Globus pallidus (tissue), 1 donor: ENCODE measurements around the gene RSPH1.

ENCODE experiments used
- DNase-seq: peaks from one replicate; pipeline ENCODE4 v3.0.0-alpha.2; 2015; ENCODE audit warnings: low spot score

RSPH1 gene

GRCh38 chr21:42446531-42446930 lies 49.5 kb downstream of the RSPH1 start:
- DNase-seq = no peak

DNA sequence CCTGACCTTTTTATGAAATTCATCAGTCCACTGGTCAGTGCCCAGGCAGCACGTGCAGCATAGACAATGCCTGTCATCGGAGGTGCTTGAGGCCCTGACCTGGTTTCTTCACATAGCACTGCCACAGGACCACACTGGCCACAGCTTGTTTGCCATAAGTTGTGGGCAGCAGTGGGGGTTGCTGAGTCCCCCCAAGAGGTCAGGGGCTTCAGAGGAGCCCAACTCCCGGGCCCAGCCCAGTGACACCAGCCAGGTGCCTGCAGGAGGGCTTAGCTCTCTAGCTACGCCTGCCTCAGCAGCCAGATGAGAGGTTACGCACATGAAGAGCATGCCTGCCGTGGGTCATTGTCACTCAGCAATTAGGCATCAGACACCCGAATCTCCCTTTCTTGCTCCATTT lies 50.7 kb downstream of the RSPH1 start:
- DNase-seq = no peak

GRCh38 chr21:42444745-42445059 lies 51.3 kb downstream of the RSPH1 start:
- DNase-seq = no peak

DNA sequence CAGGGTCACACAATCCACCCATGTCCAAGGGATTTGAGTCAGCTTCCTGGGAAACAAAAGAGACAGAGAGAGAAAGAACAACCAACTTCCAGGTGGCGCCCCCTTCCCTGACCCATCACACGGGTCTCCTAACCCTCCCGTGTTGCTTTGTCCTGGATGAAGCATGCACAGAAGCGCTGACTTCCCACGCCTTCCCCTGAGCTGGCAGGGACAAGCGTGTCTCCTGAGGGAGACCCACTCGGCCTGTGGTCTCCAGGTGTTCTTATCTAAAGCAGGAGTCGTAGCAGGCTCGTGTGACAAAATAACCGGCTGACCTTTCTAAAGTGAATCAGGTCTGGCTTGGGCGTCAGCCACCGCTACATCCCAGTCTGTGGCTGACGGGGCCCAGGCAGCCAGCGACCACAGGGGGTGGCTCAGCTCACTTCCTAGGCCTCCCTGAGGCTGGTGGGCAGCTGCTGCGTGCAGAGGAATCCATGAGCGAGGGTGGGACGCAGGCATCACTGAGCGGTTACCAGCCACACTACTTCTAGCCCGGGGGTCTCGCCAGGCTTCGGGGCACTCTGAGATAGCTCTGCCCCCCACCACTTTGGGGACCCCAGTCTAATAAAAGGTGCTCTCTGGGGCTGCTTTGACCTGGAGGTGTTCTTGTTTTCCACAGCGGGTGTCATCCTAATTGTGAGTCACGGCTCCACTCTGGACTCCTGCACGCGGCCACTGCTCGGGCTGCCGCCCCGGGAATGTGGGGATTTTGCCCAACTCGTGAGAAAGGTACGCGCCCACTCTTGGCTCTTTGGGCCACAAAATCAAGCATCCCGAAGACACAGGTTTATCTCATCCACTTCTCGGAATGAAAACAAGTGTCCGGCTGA lies 51.9 kb downstream of the RSPH1 start:
- no peak for DNase-seq

DNA sequence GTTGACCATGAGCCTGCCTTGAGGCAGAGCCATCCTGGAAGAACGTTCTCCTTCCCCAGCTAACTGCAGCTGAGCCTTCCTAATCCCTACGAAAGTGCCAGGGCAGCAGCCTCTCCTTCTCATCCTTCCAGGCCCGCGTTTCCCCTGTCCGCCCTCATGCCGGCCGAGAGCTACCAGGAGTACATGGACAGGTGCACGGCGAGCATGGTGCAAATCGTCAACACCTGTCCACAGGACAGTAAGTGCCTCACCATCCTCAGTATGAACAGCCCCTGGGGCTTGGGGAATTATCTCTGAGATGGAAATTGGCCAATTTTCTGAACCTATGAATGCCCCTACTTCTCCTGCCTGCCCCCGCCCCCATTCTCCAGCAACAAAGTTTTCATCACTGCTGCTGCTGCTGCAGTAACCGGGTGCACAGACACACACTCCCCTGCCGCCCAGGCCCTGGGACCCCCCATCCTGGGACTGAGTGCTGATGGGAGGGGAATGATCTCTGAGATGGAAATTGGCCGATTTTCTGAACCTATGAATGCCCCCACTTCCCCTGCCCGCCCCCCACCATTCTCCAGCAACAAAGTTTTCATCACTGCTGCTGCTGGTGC lies 52.7 kb downstream of the RSPH1 start:
- DNase-seq = no peak

GRCh38 chr21:42441963-42442362 lies 54.1 kb downstream of the RSPH1 start:
- DNase-seq = no peak

DNA sequence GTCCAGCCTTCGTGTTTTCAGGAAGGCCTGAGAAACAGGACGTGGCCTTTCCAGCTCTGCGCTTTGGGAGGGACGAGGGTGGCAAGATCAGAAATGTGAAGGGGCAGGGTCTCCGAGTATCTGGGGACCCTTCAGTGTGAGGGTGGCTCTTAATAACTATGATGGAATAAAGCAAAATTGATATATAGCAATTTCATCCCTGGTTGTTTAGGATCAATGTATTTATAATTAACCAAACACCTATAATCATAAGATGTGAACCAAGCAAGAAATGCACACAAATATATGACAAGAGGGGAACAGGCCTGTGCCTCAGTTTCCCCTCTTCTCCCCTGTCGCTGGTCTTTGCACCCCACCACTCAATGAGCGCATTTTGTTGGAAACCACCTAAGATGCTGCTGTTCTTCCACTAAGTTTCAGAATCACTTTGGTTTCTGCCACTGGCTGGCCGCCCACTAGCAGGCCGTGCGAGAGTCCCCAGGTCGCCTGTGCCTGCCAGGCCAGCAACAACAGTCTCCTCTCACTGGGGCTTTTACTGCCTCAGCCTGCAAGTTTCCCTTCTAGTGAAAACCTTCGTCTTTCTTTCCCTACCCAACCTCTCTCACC lies 55.7 kb downstream of the RSPH1 start:
- no peak for DNase-seq

DNA sequence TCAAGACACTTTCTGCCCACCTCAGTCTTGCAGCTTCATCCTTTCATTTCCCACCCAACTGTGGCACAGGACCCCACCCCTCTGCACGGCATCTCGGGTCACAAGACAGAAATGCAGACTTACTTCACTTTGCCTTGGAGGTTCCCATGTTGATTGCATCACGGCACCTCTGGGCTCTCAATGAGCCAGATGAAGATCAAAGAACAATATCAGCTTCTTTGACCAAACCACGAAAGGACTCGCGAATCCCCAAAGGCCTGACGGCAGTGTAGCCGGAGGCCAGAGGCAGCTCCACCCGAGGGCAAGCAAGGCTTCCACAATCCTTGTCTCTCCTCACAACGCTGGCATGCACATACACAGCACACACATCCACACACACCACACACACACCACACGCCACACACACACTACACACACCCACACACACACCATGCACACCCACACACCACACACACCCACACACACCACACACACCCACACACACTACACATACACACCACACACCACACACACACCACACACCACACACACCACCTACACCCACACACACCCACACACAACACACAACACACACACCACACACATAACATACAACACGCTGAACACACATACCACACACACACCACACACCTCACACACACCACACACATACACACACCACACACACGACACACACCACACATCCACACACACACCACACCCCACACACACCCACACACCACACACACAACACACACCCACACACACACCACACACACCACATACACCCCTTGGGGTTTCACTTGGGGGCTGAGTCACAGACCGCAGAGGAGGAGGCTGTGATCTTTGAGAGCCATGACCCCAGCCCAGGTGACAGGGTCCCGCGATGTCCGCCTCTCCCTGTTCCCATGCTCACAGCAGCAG lies 56.5 kb downstream of the RSPH1 start:
- no peak for DNase-seq

DNA sequence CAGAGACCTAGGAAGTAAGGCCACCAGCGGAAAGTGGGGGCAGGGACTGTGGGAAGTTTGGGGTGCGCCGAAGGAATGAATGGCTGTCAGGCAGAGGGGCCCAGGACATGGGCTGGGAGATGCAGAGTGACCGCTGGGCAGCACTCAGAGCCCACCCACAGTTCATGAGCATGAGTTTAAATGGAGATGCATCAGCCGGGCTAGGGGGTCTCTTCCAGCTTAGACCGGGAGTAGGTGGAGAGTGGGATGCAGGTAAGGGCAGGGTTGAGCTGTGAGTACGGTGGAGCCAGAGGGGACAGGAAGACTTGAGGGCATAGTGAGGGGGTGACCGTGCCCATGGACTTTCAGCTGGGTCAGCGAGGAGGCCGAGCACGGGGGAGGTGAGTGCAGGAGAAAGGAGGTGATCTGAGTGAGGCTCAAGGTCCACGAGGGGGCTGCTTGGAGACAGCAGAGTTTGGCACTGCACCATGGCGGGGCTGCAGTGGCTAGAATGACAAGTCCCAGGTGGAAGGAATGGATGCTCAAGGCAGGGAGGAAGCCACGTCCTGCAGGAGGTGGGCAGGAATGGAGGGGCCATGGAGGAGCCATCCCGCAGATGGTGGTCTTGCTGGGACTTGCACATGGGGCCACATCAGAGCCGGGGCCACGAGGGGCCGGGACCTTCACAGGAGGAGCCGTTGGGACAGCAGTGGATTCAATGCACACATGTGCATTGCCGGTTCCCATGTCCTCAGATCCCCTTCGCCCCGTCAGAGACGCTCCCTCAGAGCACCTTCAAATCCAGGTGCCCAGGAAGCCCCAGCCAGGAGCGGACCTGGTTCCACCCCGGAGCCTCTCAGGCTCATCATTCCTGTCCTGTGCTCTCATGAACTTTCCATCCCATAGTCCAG lies 57.5 kb downstream of the RSPH1 start:
- no peak for DNase-seq

DNA sequence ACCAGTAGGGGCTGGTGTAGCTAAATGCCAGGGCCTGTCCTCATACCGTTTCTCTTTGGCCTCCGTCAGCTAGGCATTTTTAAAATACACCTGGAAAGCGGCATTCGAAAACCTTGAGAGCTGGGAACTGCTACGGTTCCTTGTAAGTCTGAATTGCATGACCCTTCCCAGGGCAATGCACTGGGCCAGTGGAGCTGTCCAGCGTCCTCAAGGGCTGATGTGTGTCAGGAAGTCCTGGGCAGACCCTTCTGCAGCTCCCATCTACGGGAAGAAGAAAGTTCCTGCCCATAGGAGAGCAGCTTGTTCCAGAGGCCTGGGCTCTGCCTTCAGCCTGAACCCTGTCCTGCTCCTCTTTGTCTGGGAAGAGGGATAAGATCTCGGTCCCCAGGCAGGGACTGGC lies 58.2 kb downstream of the RSPH1 start:
- no peak for DNase-seq

- no peak for DNase-seq
Measured at GRCh38 chr21:42436914-42437313, 59.1 kb downstream of the RSPH1 start.

DNA sequence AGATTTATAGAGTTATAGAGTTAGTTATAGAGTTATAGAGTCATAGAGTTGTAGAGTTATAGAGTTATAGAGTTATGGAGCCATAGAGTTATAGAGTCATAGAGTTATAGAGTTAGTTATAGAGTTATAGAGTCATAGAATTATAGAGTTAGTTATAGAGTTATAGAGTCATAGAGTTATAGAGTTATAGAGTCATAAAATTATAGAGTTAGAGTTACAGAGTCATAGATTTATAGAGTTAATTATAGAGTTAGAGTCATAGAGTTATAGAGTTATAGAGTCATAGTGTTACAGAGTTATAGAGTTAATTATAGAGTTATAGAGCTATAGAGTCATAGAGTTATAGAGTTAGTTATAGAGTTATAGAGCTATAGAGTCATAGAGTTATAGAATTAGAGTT lies 60.2 kb downstream of the RSPH1 start:
- DNase-seq = no peak

- no peak for DNase-seq
Measured at GRCh38 chr21:42435401-42435800, 60.6 kb downstream of the RSPH1 start.

- DNase-seq = no peak
Measured at GRCh38 chr21:42434884-42435283, 61.1 kb downstream of the RSPH1 start.

DNA sequence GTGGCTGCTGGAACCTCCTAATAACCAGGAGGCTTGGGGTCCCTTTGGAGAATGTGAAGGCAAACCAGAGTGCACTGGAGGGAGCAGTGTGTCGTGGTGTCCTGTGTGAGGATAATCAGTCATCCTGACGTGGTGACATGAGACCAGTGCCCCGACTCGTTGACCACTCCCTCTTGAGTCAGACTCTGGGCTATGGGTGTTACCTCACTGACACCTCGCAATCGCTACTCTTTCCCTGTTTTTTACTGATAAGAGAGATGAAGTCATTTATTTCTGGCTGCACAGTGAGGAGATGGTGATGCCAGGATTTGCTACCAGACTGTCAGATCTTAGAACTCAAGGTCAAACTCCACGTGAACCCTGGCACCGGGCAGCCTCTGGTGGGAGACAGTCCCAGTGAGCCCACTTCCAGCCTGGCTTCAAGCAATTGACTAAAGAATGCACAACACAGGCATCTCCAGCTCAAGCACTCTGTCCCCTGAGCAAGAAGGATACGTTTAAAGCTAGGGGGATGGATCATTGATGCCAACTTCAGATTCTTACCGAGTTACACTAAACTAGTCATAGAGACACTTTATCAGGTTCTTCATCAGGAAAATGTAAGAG lies 62.0 kb downstream of the RSPH1 start:
- DNase-seq = no peak

DNA sequence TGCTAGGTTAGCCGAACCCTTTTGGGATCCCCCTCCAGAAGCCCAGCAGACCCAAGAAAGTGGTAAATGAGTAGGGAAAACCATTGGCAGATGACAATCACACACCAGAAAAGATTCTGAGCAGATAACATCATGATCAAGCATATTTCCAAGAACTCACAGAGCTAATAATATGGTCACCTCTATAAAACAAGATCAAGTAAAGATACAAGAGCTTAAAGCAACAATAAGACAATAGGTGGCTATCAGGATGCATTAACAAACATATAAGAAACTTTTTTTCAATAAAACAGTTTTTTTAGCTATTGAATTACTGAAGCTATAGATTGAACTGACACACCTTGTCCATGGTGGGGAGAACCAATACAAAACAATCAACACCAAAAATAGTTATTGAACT lies 63.3 kb downstream of the RSPH1 start:
- DNase-seq = no peak

- DNase-seq = no peak
Measured at GRCh38 chr21:42431196-42431595, 64.8 kb downstream of the RSPH1 start.

GRCh38 chr21:42430521-42430920 lies 65.5 kb downstream of the RSPH1 start:
- DNase-seq = no peak

- no peak for DNase-seq
Measured at GRCh38 chr21:42429856-42430255, 66.2 kb downstream of the RSPH1 start.

DNA sequence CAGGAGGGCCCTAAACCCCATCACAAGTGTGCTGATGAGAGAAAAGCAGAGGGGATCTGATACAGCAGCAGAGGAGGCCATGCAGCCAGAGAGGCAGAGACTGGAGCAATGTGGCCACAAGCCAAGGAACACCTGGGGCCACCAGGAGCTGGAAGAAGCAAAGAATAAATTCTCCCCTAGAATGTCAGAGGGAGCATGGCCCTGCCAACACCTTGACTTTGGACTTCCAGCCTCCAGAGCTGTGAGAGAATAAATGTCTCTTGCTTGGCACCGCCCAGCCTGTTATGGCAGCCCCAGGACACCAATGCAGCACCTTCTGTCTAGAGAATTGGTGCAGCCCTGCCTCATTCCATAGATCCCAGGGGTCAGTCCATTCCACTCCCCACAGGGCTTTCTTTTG lies 67.0 kb downstream of the RSPH1 start:
- no peak for DNase-seq

GRCh38 chr21:42427809-42428419 lies 68.1 kb downstream of the RSPH1 start:
- DNase-seq = no peak
